HG03097 (cell line): ENCODE data around the gene RNF182.

ENCODE experiments used
- ATAC-seq: cut with Tn5 transposase; IDR thresholded peaks from one replicate; pipeline ENCODE4 v1.9.1; 2021; ENCODE audit not compliant: unreplicated experiment, low FRiP score

The RNF182 gene

GRCh38 chr6:14026831-14027539 is 102.2 kb downstream of the RNF182 start:
- ATAC-seq: no peak

GRCh38 chr6:14028631-14029030 is 103.9 kb downstream of the RNF182 start:
- no peak for ATAC-seq

GRCh38 chr6:14029605-14030004 is 104.9 kb downstream of the RNF182 start:
- no peak for ATAC-seq
